AG10803 (cell line): ENCODE data around the gene NT5DC4.
"Not testable (repeated sequence)": the region's sequence is repeated elsewhere in the genome, so short reads cannot be mapped to it uniquely, and the experiment has no call there.

Experiments used
- DNase-seq: peaks from one replicate; pipeline ENCODE4 v3.0.0; 2010; ENCODE audit warnings: low read depth
- H3K4me3 ChIP-seq: 2 replicates; pipeline ENCODE4 v1.5.1; 2011; ENCODE audit warnings: mild to moderate bottlenecking, low read length, control low read depth
- CTCF ChIP-seq: conservative IDR thresholded peaks from 2 replicates; pipeline ENCODE4 v1.5.1; 2011; ENCODE audit warnings: mild to moderate bottlenecking, low read length, control low read depth, inconsistent platforms

Gene NT5DC4

GRCh38 chr2:112699984-112700667 lies 20.7 kb upstream of the NT5DC4 start:
- no peak for TF ChIP-seq CTCF
- H3K4me3 ChIP-seq = no peak overlapping the region
- DNase-seq = no peak

- H3K4me3 ChIP-seq = no peak overlapping the region
- TF ChIP-seq CTCF = no peak
- no peak for DNase-seq
These were observed 19.8 kb upstream of the NT5DC4 start for GRCh38 chr2:112701052-112701451.

GRCh38 chr2:112703684-112704083 lies 17.1 kb upstream of the NT5DC4 start:
- no peak for TF ChIP-seq CTCF
- H3K4me3 ChIP-seq = no peak overlapping the region
- no peak for DNase-seq

- no peak for DNase-seq
- no peak overlapping the region for H3K4me3 ChIP-seq
- TF ChIP-seq CTCF = no peak
These were observed 15.2 kb upstream of the NT5DC4 start for GRCh38 chr2:112705575-112705974.

- no peak for TF ChIP-seq CTCF
- DNase-seq = no peak
- H3K4me3 ChIP-seq = no peak overlapping the region
These were observed 14.6 kb upstream of the NT5DC4 start for GRCh38 chr2:112706170-112706664.

- H3K4me3 ChIP-seq, DNase-seq: not testable (repeated sequence)
These were observed 13.9 kb upstream of the NT5DC4 start for GRCh38 chr2:112706947-112707346.

- no peak for DNase-seq
These were observed 11.9 kb upstream of the NT5DC4 start for GRCh38 chr2:112708968-112709367.

More at GRCh38 chr2:112708968-112709367, 11.9 kb upstream of the NT5DC4 start:
- no peak for TF ChIP-seq CTCF
- H3K4me3 ChIP-seq = no peak overlapping the region
